H1 (cell line): Measurements from ENCODE around the gene TMEM117. TPM values are rescaled to one million over a fixed set of nuclear protein-coding genes. Genes with fewer than 3 reads are reported as not detected.

ENCODE experiments used
- CTCF ChIA-PET: fragments of 300-600 bp; sonication (Branson Sonifier 250); formaldehyde crosslinking; loops from one replicate; lab custom pipeline; 2021; ENCODE audit not compliant: partially characterized antibody; lab: Charles Lee
- POLR2A ChIA-PET: fragments of 300-600 bp; sonication (Branson Sonifier 250); formaldehyde crosslinking; loops from one replicate; lab custom pipeline; 2021; ENCODE audit warnings: inconsistent platforms; ENCODE audit not compliant: partially characterized antibody; lab: Charles Lee
- DNase-seq, 2 experiments: peaks; one replicate each; pipeline versions ENCODE4 v3.0.0 to v3.0.0-alpha.2; 2010 to 2022; ENCODE audit warnings: low spot score in 2 of 2, low read depth in 1 of 2, mixed read lengths in 1 of 2
- FAIRE-seq: peaks from 2 replicates; lab custom pipeline; 2011; peaks lifted over from hg19 to GRCh38; lab: Jason Lieb, UNC
- H2AFZ ChIP-seq: 2 replicates; pipeline ENCODE4 v1.8.1; 2012; ENCODE audit warnings: low read length, inconsistent platforms
- H2AK5ac ChIP-seq: 2 replicates; pipeline ENCODE4 v1.6.1; 2013; ENCODE audit warnings: low read depth, low read length
- H2BK120ac ChIP-seq: replicated peaks from 2 replicates; pipeline ENCODE3; 2013; ENCODE audit warnings: low read depth, low read length, inconsistent platforms
- H2BK12ac ChIP-seq: 2 replicates; pipeline ENCODE4 v1.6.1; 2013; ENCODE audit warnings: low read depth, low read length
- H2BK15ac ChIP-seq: 2 replicates; pipeline ENCODE4 v1.6.1; 2013; ENCODE audit warnings: low read length
- H2BK20ac ChIP-seq: 2 replicates; pipeline ENCODE4 v1.6.1; 2013; ENCODE audit warnings: low read length
- H2BK5ac ChIP-seq: 2 replicates; pipeline ENCODE4 v1.6.1; 2013; ENCODE audit warnings: low read depth, low read length
- H3K14ac ChIP-seq: 2 replicates; pipeline ENCODE4 v1.6.1; 2013; ENCODE audit warnings: inconsistent platforms; ENCODE audit not compliant: insufficient read length
- H3K18ac ChIP-seq: 2 replicates; pipeline ENCODE4 v1.6.1; 2013; ENCODE audit warnings: low read length; ENCODE audit errors: extremely low read depth
- H3K23ac ChIP-seq: 2 replicates; pipeline ENCODE4 v1.6.1; 2013; ENCODE audit warnings: inconsistent platforms; ENCODE audit not compliant: insufficient read length
- H3K23me2 ChIP-seq: 2 replicates; pipeline ENCODE4 v1.6.1; 2013; ENCODE audit warnings: low read depth, low read length
- H3K27ac ChIP-seq: 2 replicates; pipeline ENCODE4 v1.6.1; 2011; ENCODE audit warnings: low read depth, low read length, inconsistent platforms
- H3K27me3 ChIP-seq, 4 experiments: replicated peaks in 1 of 4; 1 replicate in 1 of 4; 2 replicates in 3 of 4; pipeline versions ENCODE4 v1.6.1 to v1.8.1; 2011 to 2013; ENCODE audit warnings: low read length in 3 of 4, mild to moderate bottlenecking in 3 of 4, inconsistent platforms in 2 of 4, mixed read lengths in 2 of 4, moderate library complexity in 1 of 4; ENCODE audit not compliant: control insufficient read depth in 3 of 4, insufficient read depth in 3 of 4; ENCODE audit errors: extremely low read depth in 1 of 4
- H3K36me3 ChIP-seq, 4 experiments: 2 replicates each; pipeline versions ENCODE4 v1.6.1 to v1.8.1; 2011 to 2013; ENCODE audit warnings: mild to moderate bottlenecking in 4 of 4, low read length in 3 of 4, moderate library complexity in 2 of 4, control low read depth in 1 of 4, inconsistent platforms in 1 of 4; ENCODE audit not compliant: insufficient read depth in 4 of 4, control insufficient read depth in 2 of 4
- H3K4ac ChIP-seq: replicated peaks from 2 replicates; pipeline ENCODE3; 2013; ENCODE audit warnings: low read length, low read depth, mixed read lengths, inconsistent platforms; ENCODE audit not compliant: insufficient read length
- H3K4me1 ChIP-seq, 4 experiments: replicated peaks in 1 of 4; 1 replicate in 1 of 4; 2 replicates in 3 of 4; pipeline versions ENCODE4 v1.6.1 to v1.8.1; 2011 to 2013; ENCODE audit warnings: low read length in 3 of 4, inconsistent platforms in 2 of 4, mixed read lengths in 1 of 4; ENCODE audit not compliant: insufficient read depth in 4 of 4, control insufficient read depth in 3 of 4
- H3K4me2 ChIP-seq, 2 experiments: 2 replicates each; pipeline versions ENCODE4 v1.6.1 to v1.8.1; 2011 to 2013; ENCODE audit warnings: low read depth in 2 of 2, low read length in 2 of 2, control low read depth in 1 of 2, inconsistent platforms in 1 of 2, mild to moderate bottlenecking in 1 of 2; ENCODE audit not compliant: insufficient read depth in 1 of 2
- H3K4me3 ChIP-seq, 4 experiments: fragments of 200-600, 300-600 bp in 1 of 4; sonication (generic), shearing (Covaris generic), sonication (Bioruptor Twin) in 1 of 4; 2 replicates each; pipeline versions ENCODE4 v1.5.1 to v1.8.1; 2011 to 2016; ENCODE audit warnings: low read length in 4 of 4, low read depth in 3 of 4, control low read depth in 2 of 4, inconsistent platforms in 2 of 4, mild to moderate bottlenecking in 2 of 4, mixed read lengths in 1 of 4, moderate library complexity in 1 of 4; ENCODE audit not compliant: insufficient read depth in 2 of 4; ENCODE audit errors: extremely low read depth in 1 of 4
- H3K56ac ChIP-seq: replicated peaks from 2 replicates; pipeline ENCODE3; 2013; ENCODE audit warnings: low read depth, mild to moderate bottlenecking, mixed read lengths, low read length, inconsistent platforms; ENCODE audit not compliant: insufficient read length
- H3K79me1 ChIP-seq: 2 replicates; pipeline ENCODE4 v1.6.1; 2013; ENCODE audit warnings: low read depth, low read length, control low read depth
- H3K79me2 ChIP-seq, 2 experiments: 2 replicates each; pipeline versions ENCODE4 v1.6.1 to v1.8.1; 2012 to 2013; ENCODE audit warnings: low read length in 2 of 2, mild to moderate bottlenecking in 2 of 2, inconsistent platforms in 1 of 2; ENCODE audit not compliant: insufficient read depth in 2 of 2, control insufficient read depth in 1 of 2
- H3K9ac ChIP-seq, 4 experiments: replicated peaks in 1 of 4; 1 replicate in 1 of 4; 2 replicates in 3 of 4; pipeline versions ENCODE4 v1.6.1 to v1.8.1; 2011 to 2013; ENCODE audit warnings: low read depth in 3 of 4, low read length in 3 of 4, control low read depth in 2 of 4, mild to moderate bottlenecking in 2 of 4, moderate library complexity in 2 of 4, inconsistent platforms in 1 of 4; ENCODE audit errors: extremely low read depth in 1 of 4
- H3K9me3 ChIP-seq, 2 experiments: 2 replicates each; pipeline versions ENCODE4 v1.6.1 to v1.8.1; 2012 to 2013; ENCODE audit warnings: mild to moderate bottlenecking in 2 of 2, moderate library complexity in 2 of 2, control low read depth in 1 of 2, inconsistent platforms in 1 of 2, low read depth in 1 of 2, low read length in 1 of 2, mixed read lengths in 1 of 2; ENCODE audit not compliant: insufficient read depth in 2 of 2
- H4K20me1 ChIP-seq, 2 experiments: replicated peaks in 1 of 2; 2 replicates each; pipeline versions ENCODE3 to v1.8.1; 2011 to 2013; ENCODE audit warnings: inconsistent platforms in 2 of 2, low read length in 2 of 2, mild to moderate bottlenecking in 1 of 2; ENCODE audit not compliant: insufficient read depth in 2 of 2, control insufficient read depth in 1 of 2
- H4K5ac ChIP-seq: 2 replicates; pipeline ENCODE4 v1.6.1; 2013; ENCODE audit warnings: low read length, low read depth, mixed read lengths, inconsistent platforms; ENCODE audit not compliant: insufficient read length
- H4K8ac ChIP-seq: 2 replicates; pipeline ENCODE4 v1.8.0; 2013; ENCODE audit warnings: mild to moderate bottlenecking, moderate library complexity, low read length, inconsistent platforms; ENCODE audit not compliant: insufficient read depth; ENCODE audit errors: extremely low read depth
- H4K91ac ChIP-seq: replicated peaks from 2 replicates; pipeline ENCODE3; 2013; ENCODE audit warnings: low read length, mixed read lengths, inconsistent platforms; ENCODE audit not compliant: insufficient read length
- CREB1 ChIP-seq: IDR thresholded peaks from 2 replicates; pipeline ENCODE4 v1.6.1; 2012; ENCODE audit warnings: inconsistent platforms
- EGR1 ChIP-seq: IDR thresholded peaks from 2 replicates; pipeline ENCODE4 v1.6.1; 2011; ENCODE audit warnings: low read depth, low read length, borderline replicate concordance
- EP300 ChIP-seq, 2 experiments: IDR thresholded peaks; 1 replicate in 1 of 2; 2 replicates in 1 of 2; pipeline ENCODE4 v1.6.1; 2011 to 2012; ENCODE audit warnings: low read depth in 2 of 2, low read length in 2 of 2, mild to moderate bottlenecking in 2 of 2, borderline replicate concordance in 1 of 2, inconsistent platforms in 1 of 2, moderate library complexity in 1 of 2
- JUN ChIP-seq: IDR thresholded peaks from 2 replicates; pipeline ENCODE4 v1.6.1; 2011; ENCODE audit warnings: low read depth, mild to moderate bottlenecking, improper control_type of control experiment, low read length
- MAFK ChIP-seq: IDR thresholded peaks from 2 replicates; pipeline ENCODE4 v1.6.1; 2012; ENCODE audit warnings: low read depth, mild to moderate bottlenecking, improper control_type of control experiment, low read length
- RBBP5 ChIP-seq: IDR thresholded peaks from 2 replicates; pipeline ENCODE4 v1.7.1; 2012; ENCODE audit warnings: low read depth, mild to moderate bottlenecking, inconsistent platforms, low read length, moderate library complexity, borderline replicate concordance
- SP1 ChIP-seq: IDR thresholded peaks from 2 replicates; pipeline ENCODE4 v1.6.1; 2011; ENCODE audit warnings: low read depth, low read length
- SP4 ChIP-seq: IDR thresholded peaks from 2 replicates; pipeline ENCODE4 v1.6.1; 2012; ENCODE audit warnings: low read length, inconsistent platforms
- WGBS, 2 experiments: shearing (Covaris generic) in 1 of 2; methylation state at CpG; one replicate each; pipeline versions ENCODE4 v1.1.6 to v1.1.7; 2013 to 2015; ENCODE audit warnings: low lambda C conversion rate in 2 of 2, mixed read lengths in 2 of 2, inconsistent platforms in 1 of 2, low coverage in 1 of 2, missing lambda C conversion rate in 1 of 2; ENCODE audit not compliant: insufficient replicate concordance in 2 of 2, insufficient coverage in 1 of 2, insufficient read length in 1 of 2; ENCODE audit errors: extremely low coverage in 1 of 2, missing lambda C conversion rate in 1 of 2; 5-methylcytosine and 5-hydroxymethylcytosine counted together
- polyA plus RNA-seq, 7 experiments: library from polyadenylated mRNA; depleted of rRNA in 3 of 7; stranded (reverse) in 5 of 7; unstranded in 2 of 7; fragments of >200 nt in 5 of 7; fragments of 200-250 nt in 2 of 7; gene quantifications; 1 replicate in 5 of 7; 2 replicates in 1 of 7; 4 replicates in 1 of 7; pipeline versions ENCODE4 v1.2.1 to v1.2.3, GENCODE V29; 2011 to 2013; ENCODE audit warnings: missing spikeins in 2 of 7, mixed read lengths in 2 of 7
- total RNA-seq: library from RNA; stranded (reverse); fragmentation: NEBNext Ultra II Directional; extraction: Animal tissue kit (Norgen Biotek cat#: 25700); gene quantifications from 2 replicates; pipeline ENCODE4 v1.2.1, GENCODE V29; 2021
- TF ChIP-seq, protein P1 (sequence below): IDR thresholded peaks from 2 replicates; pipeline ENCODE4 v1.6.1; 2011; ENCODE audit warnings: low read depth, mild to moderate bottlenecking, low read length; ENCODE audit not compliant: insufficient read depth
- TF ChIP-seq, protein P2 (sequence below): IDR thresholded peaks from 2 replicates; pipeline ENCODE4 v1.6.1; 2011; ENCODE audit warnings: low read length, improper control_type of control experiment

Gene TMEM117
- total and polyA plus RNA-seq, 2 of the 8 experiments (the other 6 are each of a cell fraction or from before 2014, with no cell fraction given): 0.80 to 1.4 TPM

DNA sequence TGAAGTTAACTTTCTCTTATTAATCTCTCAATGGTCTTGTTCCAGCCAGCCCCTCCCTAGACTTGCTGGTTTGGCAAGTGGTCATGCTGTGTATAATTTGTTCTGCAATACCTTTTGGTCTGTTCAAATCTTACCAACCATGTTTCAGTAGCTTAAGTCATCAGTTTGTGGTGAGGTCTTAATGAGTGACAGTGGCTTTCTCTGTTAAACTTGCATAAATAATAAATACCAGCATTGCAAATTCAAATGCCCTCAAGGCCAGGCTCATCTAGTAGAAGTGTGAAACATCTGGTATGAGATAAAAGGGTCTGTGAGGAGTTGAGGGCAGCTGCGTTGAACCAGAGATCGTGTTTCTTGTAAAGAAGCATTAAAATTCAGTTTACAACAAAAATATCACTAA is 319.5 kb downstream of the TMEM117 start:
- Histone ChIP-seq H3K23ac (no peak overlapping the region), H2BK5ac (no peak overlapping the region), H4K91ac (no peak overlapping the region), H3K14ac (no peak overlapping the region), H3K27me3 (no peaks in the 10 kb centered on the region), H3K27ac (no peak overlapping the region), H4K20me1 (no peaks in the 10 kb centered on the region), H2BK12ac (no peak overlapping the region), H3K18ac (no peak overlapping the region), H2BK20ac (no peak overlapping the region), H2AFZ (no peak overlapping the region), H3K4me3 (no peak overlapping the region), H4K8ac (no peak overlapping the region), H3K9me3 (no peaks in the 10 kb centered on the region), H3K4ac (no peak overlapping the region), H3K4me1 (no peaks in the 10 kb centered on the region), H3K4me2 (no peak overlapping the region), H3K79me1 (no peaks in the 10 kb centered on the region), H4K5ac (no peak overlapping the region), H3K56ac (no peak overlapping the region), H2BK120ac (no peak overlapping the region), H3K36me3 (no peaks in the 10 kb centered on the region), H2AK5ac (no peak overlapping the region), H3K79me2 (no peaks in the 10 kb centered on the region), H3K9ac (no peak overlapping the region), H3K23me2 (no peaks in the 10 kb centered on the region), H2BK15ac (no peak overlapping the region)
- FAIRE-seq: no peak
- no peak for TF ChIP-seq EGR1
- TF ChIP-seq CREB1: no peak
- TF ChIP-seq JUN: no peak
- no peak for TF ChIP-seq RBBP5
- TF ChIP-seq, protein P1, sequence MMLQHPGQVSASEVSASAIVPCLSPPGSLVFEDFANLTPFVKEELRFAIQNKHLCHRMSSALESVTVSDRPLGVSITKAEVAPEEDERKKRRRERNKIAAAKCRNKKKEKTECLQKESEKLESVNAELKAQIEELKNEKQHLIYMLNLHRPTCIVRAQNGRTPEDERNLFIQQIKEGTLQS: no peak
- no peak for TF ChIP-seq EP300 (IDR thresholded peaks at IDR 0.05; ENCODE audit: borderline replicate concordance in 1 of 2, low read depth in 2 of 2, low read length in 2 of 2)
- TF ChIP-seq SP4: no peak
- TF ChIP-seq SP1: no peak
- no peak for TF ChIP-seq MAFK
- TF ChIP-seq, protein P2, sequence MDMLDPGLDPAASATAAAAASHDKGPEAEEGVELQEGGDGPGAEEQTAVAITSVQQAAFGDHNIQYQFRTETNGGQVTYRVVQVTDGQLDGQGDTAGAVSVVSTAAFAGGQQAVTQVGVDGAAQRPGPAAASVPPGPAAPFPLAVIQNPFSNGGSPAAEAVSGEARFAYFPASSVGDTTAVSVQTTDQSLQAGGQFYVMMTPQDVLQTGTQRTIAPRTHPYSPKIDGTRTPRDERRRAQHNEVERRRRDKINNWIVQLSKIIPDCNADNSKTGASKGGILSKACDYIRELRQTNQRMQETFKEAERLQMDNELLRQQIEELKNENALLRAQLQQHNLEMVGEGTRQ: no peak
- DNase-seq: no peak
- ChIA-PET POLR2A (no interaction called here), CTCF (interaction anchor here (1.0 kb wide), 1 partner anchor 293 kb away, joined by 3 read pairs; no protein-coding TSS in a partner anchor)
- WGBS, 2 experiments: 95% methylated on average over 2 of the region's 2 CpGs; no CpG with 5 or more reads in 1 of the 2 experiments
